GM19351 (cell line): ENCODE results near the gene EBF3.
"Not testable (repeated sequence)": the region's sequence is repeated elsewhere in the genome, so short reads cannot be mapped to it uniquely, and the experiment has no call there.

Experiments
- ATAC-seq: cut with Tn5 transposase; IDR thresholded peaks from one replicate; pipeline ENCODE4 v1.9.1; 2021; ENCODE audit warnings: mild to moderate bottlenecking, moderate library complexity; ENCODE audit not compliant: unreplicated experiment

EBF3 gene

DNA sequence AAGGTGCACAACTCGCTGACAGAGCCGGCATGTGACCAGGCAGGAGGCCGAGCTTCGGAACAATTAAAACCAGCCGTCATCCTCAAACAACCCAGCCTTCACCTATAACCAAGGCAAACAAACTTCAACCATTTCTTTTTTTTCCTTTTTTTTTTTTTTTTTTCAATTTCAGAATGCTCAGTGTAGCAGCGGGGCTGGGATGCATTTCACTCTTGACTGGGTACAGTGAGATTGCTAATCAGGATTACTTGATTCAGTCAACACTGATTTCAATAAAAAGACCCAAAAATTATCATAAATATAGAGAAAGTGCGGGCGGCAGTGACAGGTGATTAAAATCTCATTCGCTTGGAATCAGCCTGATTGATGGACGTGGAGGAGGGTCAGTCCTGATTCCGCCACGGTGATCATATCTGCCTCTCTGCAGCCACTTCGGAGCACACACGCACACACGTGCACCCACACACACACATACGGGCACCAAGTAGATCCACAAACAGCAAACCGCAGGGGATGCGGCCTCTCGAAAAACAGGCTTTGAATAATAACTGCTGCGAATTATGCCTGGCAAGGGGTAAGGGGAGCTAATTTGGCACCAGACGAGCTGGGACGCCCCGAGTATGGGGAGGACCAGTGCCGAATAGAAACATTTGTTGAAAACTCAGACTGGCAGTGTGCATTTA is 31.2 kb downstream of the EBF3 start:
- ATAC-seq: no peak

DNA sequence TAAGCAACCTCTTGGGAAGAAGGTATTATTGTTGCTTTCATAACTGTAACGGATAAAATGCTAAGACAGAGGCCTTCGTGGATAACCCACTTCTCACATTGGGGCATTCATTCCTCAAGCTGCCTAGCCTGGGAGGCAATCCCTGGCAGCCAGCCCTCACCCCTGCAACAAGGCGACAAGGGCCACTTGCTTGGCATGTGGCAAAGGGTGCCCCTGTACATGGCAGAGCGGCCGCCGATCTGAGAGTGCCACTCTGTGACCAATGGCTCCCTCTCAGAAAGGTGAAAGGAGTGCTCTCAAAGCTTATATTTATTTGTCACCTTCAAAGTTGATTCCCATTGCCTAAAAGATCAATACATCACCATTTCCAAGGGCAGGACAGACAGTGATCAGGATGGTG is 31.9 kb downstream of the EBF3 start:
- no peak for ATAC-seq

DNA sequence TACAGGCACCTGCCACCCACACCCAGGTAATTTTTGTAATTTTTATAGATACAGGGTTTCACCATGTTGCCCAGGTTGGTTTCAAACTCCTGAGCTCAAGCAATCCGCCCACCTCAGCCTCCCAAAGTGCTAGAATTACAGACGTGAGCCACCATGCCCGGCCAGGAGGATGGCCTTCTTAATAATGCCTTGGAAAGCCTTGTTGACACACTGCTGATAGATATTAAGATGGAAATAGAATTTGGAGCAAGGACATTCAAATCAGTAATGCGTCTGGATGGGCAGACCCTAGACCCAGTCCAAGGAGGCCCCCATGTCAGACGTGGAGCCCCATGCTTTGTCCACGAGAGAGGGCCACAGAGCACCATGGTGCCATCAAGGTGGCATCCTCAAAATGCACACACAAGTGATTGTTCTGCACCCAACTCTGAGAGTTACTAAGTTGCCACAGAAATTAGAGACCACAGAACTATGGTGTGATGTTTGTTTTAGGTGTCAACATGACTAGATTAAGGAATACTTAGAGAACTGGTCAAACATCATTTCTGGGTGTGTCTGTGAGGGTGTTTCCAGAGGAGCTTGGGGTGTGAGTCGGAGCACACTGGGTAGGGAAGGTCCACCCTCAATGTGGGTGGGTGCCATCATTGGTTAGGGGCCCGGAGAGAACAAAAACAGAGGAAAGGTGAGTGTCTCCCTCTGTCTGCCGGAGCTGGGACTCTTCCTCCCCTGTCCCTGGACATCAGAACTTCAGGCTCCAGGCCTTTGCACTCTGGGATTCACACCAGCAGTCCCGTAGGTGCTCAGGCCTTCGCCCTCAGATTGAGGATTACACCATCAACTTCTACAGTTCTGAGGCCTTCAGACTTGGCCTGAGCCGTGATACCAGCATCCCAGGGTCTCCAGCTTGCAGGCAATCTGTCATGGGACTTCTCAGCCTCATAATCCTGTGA is 34.5 kb downstream of the EBF3 start:
- ATAC-seq: no peak

DNA sequence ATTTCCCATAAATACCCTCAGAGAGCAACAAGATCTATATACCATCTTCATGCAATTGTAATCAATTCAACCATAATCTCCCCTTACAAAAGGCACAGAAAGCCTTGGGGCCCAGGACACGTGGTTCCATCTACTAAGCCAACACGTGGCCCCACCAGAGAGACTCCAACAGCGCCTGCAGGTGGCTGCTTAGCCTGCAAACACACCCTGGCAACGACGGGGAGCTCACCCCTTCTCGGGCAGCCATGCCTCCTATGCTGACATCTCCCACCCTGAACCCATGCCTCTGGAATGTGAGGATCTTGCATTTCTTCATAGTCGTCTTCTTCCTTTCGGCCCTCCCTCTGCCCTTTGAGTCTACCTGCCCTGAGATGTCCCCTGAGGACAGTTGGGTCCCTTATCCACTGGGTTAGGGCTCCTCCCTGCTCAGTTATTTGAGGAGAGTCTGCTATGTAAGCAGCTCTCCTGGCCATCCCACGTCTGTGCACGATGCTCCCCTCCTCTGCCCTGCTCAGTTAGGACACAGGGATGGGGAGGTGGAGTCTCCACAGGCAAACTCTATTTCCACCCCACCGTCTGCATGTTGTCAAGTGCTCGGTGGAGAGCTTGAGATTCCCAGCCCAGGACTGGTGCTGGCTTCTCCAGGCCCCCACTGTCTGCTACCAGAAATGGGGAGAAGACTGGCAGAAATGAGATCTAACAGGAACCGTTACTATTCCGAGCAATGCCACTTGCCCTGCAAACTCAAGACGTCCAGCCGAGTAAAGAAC is 36.5 kb downstream of the EBF3 start:
- no peak for ATAC-seq

DNA sequence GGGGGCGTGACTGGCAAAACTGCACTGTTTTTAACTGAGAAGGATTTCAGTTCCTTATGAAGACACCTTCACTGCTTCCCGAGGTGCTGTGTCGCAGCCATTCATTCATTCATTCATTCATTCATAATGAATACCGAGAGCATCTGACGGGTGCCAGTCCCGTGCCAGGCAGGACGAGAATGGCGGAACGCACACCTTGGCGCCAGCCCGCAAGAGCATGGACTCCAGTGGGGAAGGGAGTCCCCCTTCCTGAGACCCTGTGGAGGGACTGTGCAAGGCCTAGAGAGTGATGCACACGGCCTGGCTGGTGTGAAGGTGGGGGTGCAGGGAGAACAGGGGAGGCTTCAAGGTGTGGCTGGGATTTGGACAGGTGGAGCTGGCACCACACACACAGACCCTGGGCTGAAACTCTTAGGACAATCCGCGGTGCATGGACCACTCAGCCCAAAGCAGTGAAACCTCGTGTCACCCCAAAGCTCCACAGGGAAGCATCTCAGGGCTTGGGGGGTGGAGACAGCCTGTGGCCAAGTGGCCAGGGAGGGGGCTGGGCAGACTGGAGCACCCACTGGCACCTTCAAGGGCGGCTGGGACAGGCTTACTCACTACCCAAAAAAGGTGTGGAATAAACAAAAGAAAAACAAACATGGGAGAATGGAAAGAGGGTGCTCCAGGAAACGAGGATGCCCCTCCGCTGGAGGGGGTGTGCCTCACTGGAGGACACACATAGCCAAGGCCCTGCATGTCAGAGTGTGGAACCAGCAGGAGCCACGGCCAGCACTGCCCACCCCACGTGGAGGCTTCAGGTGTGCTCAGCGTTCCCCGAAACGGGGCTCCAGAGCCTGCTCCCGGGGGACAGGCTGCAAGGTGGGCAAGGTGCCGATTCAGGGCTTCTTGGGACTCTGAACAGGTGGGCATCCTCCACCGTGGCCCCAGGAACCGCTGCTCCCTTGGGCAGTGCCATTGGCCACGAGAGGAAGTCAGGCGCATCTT is 37.7 kb downstream of the EBF3 start:
- ATAC-seq: no peak

DNA sequence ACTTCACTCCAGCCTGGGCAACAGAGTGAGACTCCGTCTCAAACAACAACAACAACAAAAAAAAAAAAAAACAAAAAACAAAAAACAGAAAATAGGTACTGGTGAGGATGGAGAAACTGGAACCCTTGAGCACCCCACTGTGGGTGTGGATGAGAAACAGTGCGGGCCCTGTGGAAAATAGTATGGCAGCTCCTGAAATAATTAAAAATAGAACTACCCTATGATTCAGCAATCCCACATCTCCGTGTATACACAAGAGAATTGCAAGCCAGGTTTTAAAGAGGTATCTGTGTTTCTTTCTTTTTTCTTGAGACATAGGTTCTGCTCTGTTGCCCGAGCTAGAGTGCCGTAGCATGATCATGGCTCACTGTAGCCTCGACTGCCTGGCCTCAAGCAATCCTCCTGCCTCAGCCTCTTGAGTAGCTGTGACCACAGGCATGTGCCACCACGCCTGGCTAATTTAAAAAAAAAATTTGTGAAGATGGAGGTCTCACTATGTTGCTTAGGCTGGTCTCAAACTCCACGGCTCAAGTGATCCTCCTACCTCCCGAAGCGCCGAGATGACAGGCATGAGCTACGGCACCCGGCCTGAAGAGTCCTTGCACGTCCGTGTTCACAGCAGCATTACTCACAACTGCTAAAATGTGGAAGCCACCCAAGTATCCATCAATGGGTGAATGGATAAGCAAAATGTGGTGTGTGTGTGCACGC is 39.5 kb downstream of the EBF3 start:
- ATAC-seq: no peak

DNA sequence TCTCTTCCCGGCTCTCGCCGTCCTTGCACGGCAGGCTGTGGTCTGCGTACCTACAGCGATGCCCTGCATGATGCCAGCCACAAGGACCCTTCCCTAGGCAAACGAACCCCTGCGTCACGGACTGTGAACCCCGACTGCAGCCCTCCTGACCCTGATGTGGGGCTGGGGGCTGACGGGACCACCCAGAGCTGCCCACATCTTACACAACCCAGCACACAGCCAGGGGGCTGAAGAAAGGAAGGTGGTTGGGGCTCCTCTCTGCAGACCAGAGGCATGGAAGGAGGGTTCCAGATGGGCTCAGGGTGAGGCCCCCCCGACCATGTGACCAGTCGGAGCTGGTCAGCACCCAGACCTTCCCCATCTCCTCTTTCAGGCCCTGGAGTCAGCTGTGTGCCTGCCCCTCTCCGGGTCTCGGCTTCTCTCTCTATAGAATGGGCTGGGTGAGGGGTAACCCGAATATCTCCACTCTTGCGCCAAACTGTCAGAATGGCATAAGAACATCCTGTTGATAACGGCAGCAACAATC is 41.4 kb downstream of the EBF3 start:
- ATAC-seq: no peak

DNA sequence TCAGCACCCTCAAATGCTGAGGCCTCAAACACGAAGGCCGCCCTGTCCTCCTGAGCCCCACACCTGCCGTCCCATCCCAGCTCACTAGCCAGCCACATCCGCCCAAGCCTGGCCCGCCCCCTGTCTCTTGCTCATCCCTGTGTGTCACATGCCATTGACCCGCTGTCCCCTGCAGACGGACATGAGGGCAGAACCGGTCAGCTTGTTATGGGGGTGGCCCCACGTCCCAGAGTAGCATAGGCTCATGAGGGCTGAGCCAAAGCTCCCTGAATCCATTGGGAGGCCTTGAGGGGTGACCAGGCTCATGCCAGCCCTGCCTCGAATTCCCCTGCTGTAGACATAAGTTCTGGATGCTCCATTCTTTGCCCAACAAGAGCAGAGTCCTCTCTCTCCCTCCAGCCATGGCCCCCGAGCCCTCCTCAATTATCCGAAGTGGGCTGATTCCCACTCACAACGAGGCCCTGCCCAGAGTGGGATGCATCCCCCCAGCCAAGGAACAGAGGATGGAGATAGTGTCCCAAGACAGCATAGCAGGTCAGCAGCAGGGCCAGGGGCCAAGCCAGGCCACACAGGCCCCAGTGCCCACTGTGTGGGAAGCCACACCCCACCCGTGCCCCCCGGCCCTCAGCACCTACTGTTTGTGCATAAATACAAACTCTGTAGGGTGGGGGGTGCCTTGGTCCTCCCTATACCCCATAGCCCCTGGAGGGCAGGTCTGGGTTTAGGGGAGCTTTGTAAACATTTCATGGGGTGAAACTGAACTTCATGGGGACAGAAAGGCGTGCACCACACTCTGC is 42.1 kb downstream of the EBF3 start:
- no peak for ATAC-seq

DNA sequence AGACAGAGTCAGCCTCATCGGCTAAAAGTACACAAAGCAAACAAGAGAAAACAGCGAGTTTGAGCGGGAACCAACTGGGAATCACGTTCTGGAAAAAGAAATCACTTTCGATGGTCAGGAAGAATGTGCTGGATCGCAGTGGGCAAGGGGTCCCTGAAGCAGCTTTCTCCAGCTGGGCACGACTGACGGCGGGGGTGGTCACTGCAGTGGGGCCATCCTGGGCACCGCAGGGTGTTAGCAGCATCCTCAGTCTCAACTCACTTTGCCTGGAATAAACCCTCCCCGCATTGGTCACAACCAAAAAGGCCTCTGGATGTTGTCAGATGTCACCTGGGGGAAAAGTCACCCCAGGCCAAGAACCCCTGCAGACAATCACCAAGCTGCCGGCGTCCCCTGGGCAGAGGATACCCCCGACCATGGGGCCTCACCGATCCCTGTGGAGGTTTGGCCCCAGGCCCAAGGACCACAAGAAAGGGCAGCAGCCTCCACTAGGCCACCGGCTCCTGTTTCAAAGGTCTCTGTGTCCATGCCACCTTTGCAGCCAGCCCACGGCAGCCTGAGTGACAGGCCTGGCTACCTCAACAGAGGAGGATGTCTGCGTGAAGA is 42.9 kb downstream of the EBF3 start:
- no peak for ATAC-seq

DNA sequence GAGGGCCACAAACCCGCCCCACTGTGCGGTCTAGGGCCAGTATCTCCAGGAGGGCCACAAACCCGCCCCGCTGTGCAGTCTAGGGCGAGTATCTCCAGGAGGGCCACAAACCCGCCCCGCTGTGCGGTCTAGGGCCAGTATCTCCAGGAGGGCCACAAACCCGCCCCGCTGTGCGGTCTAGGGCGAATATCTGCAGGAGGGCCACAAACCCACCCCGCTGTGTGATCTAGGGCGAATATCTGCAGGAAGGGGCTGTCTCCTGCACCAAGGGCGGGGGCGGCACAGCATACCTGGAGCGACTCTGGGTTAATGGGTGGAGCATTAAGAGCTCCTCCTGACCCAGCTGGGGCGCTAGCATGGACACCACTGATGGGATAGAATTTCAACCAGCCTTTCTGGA is 43.9 kb downstream of the EBF3 start:
- not testable (repeated sequence) for ATAC-seq

DNA sequence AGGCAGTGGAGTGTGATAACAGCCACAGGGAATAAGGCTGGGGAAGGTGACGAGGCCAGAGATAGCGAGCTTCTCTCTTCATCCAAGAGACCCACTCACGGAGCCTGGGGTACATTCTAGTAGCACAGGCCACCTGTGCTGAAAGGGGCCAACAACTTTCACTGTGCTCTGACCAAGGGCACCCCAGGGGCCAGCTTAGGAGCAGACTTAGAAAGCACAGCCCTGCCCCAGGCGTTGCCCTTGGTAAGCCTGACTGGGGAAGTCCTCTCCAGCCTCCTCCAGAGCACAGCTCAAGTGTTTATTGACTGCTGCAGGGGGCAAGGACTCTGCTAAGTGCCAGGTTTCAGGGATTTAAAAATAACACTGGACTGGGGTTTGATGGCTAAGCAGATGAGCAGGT is 44.7 kb downstream of the EBF3 start:
- no peak for ATAC-seq

DNA sequence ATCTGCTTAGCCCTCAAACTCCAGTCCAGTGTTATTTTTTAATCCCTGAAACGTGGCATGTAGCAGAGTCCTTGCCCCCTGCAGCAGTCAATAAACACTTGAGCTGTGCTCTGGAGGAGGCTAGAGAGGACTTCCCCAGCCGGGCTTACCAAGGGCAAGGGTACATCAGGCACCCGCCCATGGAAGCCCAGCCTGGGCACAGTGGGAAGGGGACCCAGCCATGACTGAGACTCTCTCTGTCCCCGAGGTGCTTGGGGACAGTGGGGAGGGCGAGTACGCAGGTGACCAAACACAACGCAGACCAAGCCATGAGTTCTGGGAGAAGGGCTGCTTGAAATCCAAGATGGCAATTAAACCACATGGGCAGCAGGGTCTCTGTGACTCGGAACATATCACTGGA is 45.2 kb downstream of the EBF3 start:
- no peak for ATAC-seq

DNA sequence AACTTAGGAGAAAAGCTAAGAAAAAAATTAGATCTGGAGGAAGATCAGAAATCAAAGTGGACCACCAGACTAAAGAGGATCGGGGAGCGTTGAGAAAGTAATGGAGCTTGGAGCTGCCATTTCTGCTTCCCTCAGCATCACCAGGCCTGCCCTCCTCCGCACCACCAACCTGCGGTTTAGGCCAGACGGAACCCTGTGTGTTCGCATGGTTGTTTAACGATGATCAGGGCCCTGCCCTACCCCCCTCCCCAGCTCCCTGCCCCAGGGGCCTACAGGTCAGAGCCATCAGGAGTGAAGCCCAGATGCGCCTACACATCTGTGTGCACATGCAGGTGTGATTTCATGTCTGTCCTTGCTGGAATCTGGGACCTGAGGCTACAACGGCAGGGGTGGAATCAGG is 45.7 kb downstream of the EBF3 start:
- no peak for ATAC-seq

DNA sequence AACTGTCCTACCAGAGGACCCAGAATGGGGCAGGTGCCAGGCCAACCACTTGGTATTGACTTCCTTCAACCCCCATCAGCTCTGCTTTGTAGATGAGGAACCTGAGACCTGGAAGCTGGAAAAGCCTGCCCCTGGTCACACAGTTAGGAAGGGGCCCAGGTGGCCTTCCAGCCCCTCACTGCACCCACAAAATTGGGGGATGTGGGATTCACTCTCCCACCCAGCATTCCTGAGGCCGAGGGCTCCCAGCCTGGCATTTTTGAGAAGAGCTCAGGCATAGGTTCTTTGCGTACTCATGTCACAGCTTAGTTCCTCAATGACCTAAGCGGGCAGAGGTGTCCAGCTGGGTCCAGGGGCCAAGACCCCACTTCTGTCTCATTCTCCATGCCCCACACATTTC is 46.1 kb downstream of the EBF3 start:
- ATAC-seq: no peak

DNA sequence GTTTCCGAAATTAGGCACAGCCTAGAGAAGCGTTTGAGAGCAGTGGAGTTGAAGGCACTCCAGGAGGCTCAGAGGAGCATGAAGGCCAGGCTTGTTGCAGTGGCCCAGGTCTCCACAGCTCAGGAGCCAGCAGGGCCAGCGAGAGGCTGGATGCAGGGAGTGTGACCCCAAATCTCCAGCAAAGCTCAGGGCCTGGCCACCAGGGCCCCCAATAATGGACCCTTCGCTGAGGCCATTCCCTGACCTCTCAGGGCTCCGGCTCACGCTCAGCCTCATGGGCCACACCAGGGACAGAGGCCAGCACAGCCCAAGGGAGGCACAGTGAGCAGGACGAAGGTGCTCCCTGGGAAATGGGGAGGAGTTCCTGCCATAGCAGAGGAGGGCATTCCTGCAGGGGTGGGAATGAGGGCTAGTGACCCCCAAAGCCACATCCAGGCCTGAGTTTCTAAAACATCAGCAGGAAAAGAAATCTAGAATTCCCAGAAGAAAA is 47.5 kb downstream of the EBF3 start:
- ATAC-seq: no peak

DNA sequence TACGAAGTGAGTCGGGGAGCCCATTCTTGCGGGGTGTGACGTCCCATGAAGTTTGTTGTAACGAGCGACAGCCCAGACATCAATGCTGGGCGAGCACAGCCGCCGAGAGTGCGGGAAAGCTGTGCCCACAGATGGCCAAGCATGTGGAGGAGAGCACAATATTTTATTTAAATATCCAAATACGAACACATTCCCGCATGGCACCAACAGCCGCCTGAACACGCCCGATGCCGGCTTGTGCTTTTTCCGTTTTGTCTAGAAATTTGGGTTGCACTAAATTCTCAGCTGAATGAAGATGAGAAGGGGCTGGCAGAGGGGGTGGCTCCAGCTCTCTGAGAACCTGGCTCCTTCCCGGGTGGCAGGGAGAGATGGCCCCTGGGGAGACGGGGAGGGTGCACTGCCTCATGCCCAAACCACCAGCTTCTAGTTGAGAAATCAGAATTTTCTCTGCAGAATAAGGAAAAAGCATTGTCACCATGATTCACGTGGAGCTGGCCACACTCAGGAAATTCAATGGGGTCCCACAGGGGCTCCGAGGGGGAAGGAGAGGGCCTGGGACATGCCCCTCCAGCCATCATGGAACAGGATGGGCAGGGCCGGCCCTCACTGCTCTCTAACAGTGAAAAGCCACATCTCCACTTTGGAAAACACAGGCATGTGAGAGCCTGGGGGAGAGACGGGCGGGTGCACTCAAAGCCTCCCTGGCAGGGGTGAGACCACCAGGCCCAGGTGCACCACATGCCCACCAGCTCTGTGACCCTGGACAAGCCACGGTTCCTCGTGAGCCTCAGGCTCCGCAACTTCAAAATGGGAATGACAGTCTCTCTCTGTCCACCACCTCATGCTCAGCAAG is 48.3 kb downstream of the EBF3 start:
- ATAC-seq: no peak

DNA sequence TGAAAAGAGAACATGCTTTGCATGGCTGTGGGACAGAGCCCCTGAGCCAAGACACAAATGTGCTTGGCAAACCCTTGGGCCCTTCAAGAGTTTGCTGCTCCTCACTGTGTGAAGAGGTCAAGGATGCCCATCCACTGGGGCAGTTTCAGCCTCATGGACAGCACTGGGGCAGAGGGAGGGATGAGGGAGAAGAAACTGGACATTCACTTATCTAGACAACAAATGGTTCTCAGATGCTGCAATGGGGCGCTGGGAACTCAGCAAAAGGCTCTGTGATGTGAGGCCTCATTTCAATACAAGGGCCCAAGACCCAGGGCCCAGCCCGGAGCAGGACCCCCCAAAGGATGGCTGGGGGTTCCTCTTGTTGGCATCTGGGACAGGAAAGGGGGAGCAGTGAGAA is 49.1 kb downstream of the EBF3 start:
- ATAC-seq: no peak
